Measurements from ENCODE around the gene UBA3. TPM values are rescaled to one million over a fixed set of nuclear protein-coding genes. Genes with fewer than 3 reads are reported as not detected.

Gene UBA3
- total and polyA plus RNA-seq, 7 donors: 20.5 to 59.3 (median 41.2) TPM

DNA sequence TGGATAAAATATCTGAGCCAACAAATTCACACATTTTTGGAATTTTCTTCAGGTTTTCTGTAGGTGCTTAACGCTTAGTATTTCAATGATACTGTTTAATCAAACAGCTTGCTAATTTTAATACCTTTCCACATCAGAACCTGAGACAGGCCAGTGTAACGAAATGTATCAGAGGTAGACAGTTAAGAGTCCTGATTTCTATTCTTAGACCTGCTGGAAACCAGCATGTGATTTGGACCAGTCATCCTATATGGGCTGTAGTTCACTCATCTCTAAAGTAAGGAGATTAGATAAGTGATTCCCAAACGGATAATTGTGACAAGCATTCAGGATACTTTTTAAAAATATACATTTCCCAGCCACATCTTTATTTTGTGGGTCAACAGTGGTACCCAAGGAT, 23.0 kb upstream of the UBA3 start:
- DNase-seq: no peak
- intact Hi-C loops (cut with DNase I): no loop called here
- Histone ChIP-seq H3K4me3 (no peak overlapping the region), H3K9me3 (no peaks in the 10 kb centered on the region), H3K27ac (peak overlapping the region; percentile 98), H3K4me1 (peaks cover 52% of the 10 kb centered on the region), H3K27me3 (ENCODE audit: insufficient read depth in 3 of 3, low read length in 2 of 3) (no peaks in the 10 kb centered on the region), H3K36me3 (ENCODE audit: insufficient read depth in 1 of 2, low read depth in 1 of 2) (peaks cover 9 to 83% of the 10 kb centered on the region in 2 donors)
- ATAC-seq: peak; percentile 84 to 94 (median 90)
- 29 to 60% (median 48%) methylated on average over 3 of the region's 3 CpGs for WGBS, 3 donors
- TF ChIP-seq, protein P1, sequence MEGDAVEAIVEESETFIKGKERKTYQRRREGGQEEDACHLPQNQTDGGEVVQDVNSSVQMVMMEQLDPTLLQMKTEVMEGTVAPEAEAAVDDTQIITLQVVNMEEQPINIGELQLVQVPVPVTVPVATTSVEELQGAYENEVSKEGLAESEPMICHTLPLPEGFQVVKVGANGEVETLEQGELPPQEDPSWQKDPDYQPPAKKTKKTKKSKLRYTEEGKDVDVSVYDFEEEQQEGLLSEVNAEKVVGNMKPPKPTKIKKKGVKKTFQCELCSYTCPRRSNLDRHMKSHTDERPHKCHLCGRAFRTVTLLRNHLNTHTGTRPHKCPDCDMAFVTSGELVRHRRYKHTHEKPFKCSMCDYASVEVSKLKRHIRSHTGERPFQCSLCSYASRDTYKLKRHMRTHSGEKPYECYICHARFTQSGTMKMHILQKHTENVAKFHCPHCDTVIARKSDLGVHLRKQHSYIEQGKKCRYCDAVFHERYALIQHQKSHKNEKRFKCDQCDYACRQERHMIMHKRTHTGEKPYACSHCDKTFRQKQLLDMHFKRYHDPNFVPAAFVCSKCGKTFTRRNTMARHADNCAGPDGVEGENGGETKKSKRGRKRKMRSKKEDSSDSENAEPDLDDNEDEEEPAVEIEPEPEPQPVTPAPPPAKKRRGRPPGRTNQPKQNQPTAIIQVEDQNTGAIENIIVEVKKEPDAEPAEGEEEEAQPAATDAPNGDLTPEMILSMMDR (IDR thresholded peaks at IDR 0.05): no peak

DNA sequence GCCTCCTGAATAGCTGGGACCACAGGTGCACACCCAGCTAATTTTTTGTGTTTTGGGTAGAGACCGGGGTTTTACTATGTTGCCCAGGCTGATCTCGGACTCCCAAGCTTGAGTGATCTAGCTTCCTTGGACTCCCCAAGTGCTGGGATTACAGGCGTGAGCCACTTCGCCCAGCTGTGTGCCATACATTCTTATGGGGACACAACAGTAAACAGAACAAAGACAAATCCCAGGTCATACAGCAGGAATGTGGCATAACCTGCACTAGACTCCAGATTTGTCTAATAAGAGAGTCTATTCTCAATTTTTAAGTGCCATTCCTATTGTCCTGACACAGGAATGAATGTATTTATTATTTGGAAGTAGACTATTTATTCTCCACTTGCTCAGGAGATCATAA, 22.2 kb upstream of the UBA3 start:
- Histone ChIP-seq H3K4me3 (no peak overlapping the region), H3K4me1 (peaks cover 59% of the 10 kb centered on the region), H3K36me3 (ENCODE audit: insufficient read depth in 1 of 2, low read depth in 1 of 2) (peaks cover 9 to 77% of the 10 kb centered on the region in 2 donors), H3K9me3 (no peaks in the 10 kb centered on the region), H3K27ac (peak overlapping the region; percentile 98), H3K27me3 (ENCODE audit: insufficient read depth in 3 of 3, low read length in 2 of 3) (no peaks in the 10 kb centered on the region)
- ATAC-seq (peak in 3 of 4 donors; percentile 30 to 34 (median 31)), DNase-seq (no peak)
- TF ChIP-seq, protein P1 (IDR thresholded peaks at IDR 0.05): no peak
- intact Hi-C loops (cut with DNase I): no loop called here
- WGBS, 3 donors: 75 to 89% (median 76%) methylated on average over 4 of the region's 4 CpGs

DNA sequence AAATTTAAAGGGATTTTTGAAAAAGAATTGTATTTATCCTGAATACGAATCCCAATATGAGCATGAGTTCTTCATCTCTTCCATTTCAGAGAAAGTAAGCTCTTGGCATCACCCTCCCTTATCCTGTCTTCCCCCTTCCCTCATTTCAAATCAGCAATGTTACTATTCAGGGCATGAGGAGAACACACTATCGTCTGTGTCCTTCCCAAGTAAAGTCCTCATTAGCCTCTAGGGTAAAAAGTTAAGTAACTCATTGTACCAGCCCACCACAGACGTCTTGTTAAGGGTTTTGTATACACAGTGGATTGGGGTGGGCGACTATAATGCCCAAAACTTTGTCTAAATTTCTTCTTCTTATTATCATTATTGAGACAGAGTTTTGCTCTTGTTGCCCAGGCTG, 19.4 kb upstream of the UBA3 start:
- 60 to 92% (median 64%) methylated on average over 4 of the region's 4 CpGs for WGBS, 3 donors
- peaks cover 13 to 53% of the 10 kb centered on the region in 2 donors for H3K36me3 ChIP-seq (ENCODE audit: insufficient read depth in 1 of 2, low read depth in 1 of 2)
- DNase-seq (no peak), ATAC-seq (no peak)
- peaks cover 68% of the 10 kb centered on the region for H3K4me1 ChIP-seq
- TF ChIP-seq, protein P1 (IDR thresholded peaks at IDR 0.05): no peak
- intact Hi-C loops (cut with DNase I): no loop called here
- H3K27ac ChIP-seq: peak overlapping the region; percentile 98
- no peaks in the 10 kb centered on the region for H3K9me3 ChIP-seq
- no peak overlapping the region for H3K4me3 ChIP-seq
- H3K27me3 ChIP-seq (ENCODE audit: insufficient read depth in 3 of 3, low read length in 2 of 3): no peaks in the 10 kb centered on the region

DNA sequence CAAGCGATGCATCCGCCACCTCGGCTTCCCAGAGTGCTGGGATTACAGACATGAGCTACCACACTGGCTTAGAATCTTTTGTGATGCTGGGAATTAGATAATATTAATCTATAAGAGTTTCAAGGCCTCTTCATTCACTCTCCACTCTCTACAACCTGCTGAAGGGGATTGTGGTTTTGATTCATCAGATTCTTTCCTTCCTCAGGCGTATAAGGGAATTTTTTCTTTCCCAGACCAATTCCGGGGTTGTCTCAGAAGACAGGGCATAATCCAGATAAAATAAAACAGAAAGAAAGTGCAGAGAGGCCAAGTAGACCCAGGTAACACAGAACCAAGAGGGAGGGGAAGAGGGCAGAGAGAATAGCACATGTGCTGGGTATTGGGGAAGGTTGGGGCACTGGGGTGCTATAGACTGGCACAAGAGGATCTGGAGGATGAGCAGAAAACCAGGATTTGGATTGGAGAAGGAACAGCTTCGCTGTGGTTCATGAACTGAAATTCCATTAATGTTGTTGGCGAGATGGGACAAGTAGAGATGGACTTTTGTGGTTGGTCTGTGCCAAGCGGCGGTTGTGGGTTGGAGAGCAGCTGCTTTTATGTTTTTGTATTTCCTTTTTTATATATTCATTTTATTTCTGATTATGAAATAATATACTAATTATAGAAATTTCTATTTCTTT, 17.4 kb upstream of the UBA3 start:
- intact Hi-C loops (cut with DNase I): no loop called here
- Histone ChIP-seq H3K4me3 (no peak overlapping the region), H3K27me3 (ENCODE audit: insufficient read depth in 3 of 3, low read length in 2 of 3) (no peaks in the 10 kb centered on the region), H3K9me3 (no peaks in the 10 kb centered on the region), H3K4me1 (peaks cover 73% of the 10 kb centered on the region), H3K36me3 (ENCODE audit: insufficient read depth in 1 of 2, low read depth in 1 of 2) (peaks cover 5 to 33% of the 10 kb centered on the region in 2 donors), H3K27ac (peak overlapping the region; percentile 98)
- TF ChIP-seq, protein P1 (IDR thresholded peaks at IDR 0.05): no peak
- ATAC-seq: no peak
- DNase-seq: no peak
- 82 to 92% (median 83%) methylated on average over 9 of the region's 9 CpGs for whole genome bisulfite sequencing, 3 donors

DNA sequence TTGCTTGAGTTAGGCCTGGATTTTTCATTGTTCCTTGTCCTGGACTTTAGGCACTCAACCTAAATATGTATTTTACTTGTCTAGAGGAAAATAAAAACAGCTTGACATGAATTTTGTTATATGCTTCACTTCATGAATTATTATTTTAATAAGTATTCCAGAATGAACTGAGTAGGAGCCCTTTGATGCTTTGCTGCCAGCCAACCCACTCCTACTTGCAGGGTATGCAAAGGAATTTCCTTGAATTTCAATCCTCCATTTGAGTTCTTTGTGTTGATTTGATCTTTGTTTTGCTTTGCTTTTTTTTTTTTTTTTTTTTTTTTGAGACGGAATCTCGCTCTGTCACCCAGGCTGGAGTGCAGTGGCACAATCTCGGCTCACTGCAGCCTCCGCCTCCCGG, 16.1 kb upstream of the UBA3 start:
- 82 to 100% (median 87%) methylated on average over 2 to 5 of the region's 5 CpGs for WGBS, 3 donors
- DNase-seq (no peak), ATAC-seq (no peak)
- Histone ChIP-seq H3K27me3 (ENCODE audit: insufficient read depth in 3 of 3, low read length in 2 of 3) (no peaks in the 10 kb centered on the region), H3K4me1 (peaks cover 77% of the 10 kb centered on the region), H3K4me3 (no peak overlapping the region), H3K9me3 (no peaks in the 10 kb centered on the region), H3K27ac (peak overlapping the region; percentile 98), H3K36me3 (ENCODE audit: insufficient read depth in 1 of 2, low read depth in 1 of 2) (peaks cover 5 to 21% of the 10 kb centered on the region in 2 donors)
- TF ChIP-seq, protein P1 (IDR thresholded peaks at IDR 0.05): no peak
- intact Hi-C loops (cut with DNase I): no loop called here
